BJ (cell line): ENCODE measurements around the gene SACM1L. TPM values are rescaled to one million over a fixed set of nuclear protein-coding genes. Genes with fewer than 3 reads are reported as not detected.
"Not testable (repeated sequence)": the region's sequence is repeated elsewhere in the genome, so short reads cannot be mapped to it uniquely, and the experiment has no call there.

Experiments used
- CTCF ChIA-PET: fragments of 350-600 bp; formaldehyde crosslinking; extraction: SDS; loops from one replicate; lab custom pipeline; 2021; ENCODE audit warnings: antibody characterized with exemption, inconsistent platforms; lab: Yijun Ruan, JAX
- POLR2A ChIA-PET: fragments of 300-600 bp; sonication (Branson Sonifier 250); formaldehyde crosslinking; extraction: SDS; loops from one replicate; lab custom pipeline; 2021; ENCODE audit warnings: antibody characterized with exemption; lab: Charles Lee
- DNase-seq: peaks from one replicate; pipeline ENCODE4 v3.0.0-alpha.2; 2011; ENCODE audit warnings: low read depth
- H3K27me3 ChIP-seq: 2 replicates; pipeline ENCODE4 v1.6.0; 2011; ENCODE audit warnings: low read length; ENCODE audit not compliant: control insufficient read depth, insufficient read depth
- H3K36me3 ChIP-seq: 2 replicates; pipeline ENCODE4 v1.5.1; 2011; ENCODE audit warnings: low read length; ENCODE audit not compliant: control insufficient read depth, insufficient read depth
- H3K4me3 ChIP-seq: 2 replicates; pipeline ENCODE4 v1.5.1; 2011; ENCODE audit warnings: low read depth, mild to moderate bottlenecking, control low read depth, low read length
- polyA plus RNA-seq: library from polyadenylated mRNA; depleted of rRNA; stranded (reverse); fragments of >200 nt; gene quantifications from 2 replicates; pipeline ENCODE4 v1.2.3, GENCODE V29; 2011
- TF ChIP-seq, protein P1 (sequence below): IDR thresholded peaks from 2 replicates; pipeline ENCODE4 v1.5.1; 2011; ENCODE audit warnings: low read depth, mild to moderate bottlenecking, control low read depth, inconsistent platforms, low read length, moderate library complexity; ENCODE audit not compliant: insufficient read depth

The SACM1L gene
- polyA plus RNA-seq, 1 experiment: 10.8 TPM

DNA sequence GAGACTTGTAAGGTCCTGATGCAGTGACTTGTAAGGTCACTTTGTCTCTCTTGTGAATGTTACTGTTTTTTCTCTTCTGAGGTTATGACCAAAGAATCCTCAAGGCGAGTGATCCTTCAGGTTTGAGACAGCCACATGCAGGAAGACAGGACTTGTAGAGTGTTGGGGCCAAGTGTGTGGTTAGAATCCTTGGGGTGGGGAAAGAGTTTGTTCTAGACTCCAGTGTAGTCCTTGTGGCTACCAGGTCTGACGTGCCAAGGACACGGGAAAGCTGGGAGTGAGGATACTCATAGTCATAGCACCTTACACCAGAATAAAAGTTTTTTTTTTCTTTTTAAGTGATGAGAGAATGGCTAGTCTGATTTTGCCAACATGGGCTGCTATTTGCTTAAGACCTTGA, 7.3 kb upstream of the SACM1L start:
- ChIA-PET CTCF (interaction anchor here (0.6 kb wide), 1 partner anchor 36 kb away, joined by 3 read pairs; no protein-coding TSS in a partner anchor), POLR2A (no interaction called here)
- TF ChIP-seq, protein P1, sequence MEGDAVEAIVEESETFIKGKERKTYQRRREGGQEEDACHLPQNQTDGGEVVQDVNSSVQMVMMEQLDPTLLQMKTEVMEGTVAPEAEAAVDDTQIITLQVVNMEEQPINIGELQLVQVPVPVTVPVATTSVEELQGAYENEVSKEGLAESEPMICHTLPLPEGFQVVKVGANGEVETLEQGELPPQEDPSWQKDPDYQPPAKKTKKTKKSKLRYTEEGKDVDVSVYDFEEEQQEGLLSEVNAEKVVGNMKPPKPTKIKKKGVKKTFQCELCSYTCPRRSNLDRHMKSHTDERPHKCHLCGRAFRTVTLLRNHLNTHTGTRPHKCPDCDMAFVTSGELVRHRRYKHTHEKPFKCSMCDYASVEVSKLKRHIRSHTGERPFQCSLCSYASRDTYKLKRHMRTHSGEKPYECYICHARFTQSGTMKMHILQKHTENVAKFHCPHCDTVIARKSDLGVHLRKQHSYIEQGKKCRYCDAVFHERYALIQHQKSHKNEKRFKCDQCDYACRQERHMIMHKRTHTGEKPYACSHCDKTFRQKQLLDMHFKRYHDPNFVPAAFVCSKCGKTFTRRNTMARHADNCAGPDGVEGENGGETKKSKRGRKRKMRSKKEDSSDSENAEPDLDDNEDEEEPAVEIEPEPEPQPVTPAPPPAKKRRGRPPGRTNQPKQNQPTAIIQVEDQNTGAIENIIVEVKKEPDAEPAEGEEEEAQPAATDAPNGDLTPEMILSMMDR: no peak
- DNase-seq: no peak
- no peaks in the 10 kb centered on the region for H3K27me3 ChIP-seq
- H3K36me3 ChIP-seq: peaks cover 5% of the 10 kb centered on the region; the same call in 1 of the 2 replicates
- H3K4me3 ChIP-seq: no peak overlapping the region

DNA sequence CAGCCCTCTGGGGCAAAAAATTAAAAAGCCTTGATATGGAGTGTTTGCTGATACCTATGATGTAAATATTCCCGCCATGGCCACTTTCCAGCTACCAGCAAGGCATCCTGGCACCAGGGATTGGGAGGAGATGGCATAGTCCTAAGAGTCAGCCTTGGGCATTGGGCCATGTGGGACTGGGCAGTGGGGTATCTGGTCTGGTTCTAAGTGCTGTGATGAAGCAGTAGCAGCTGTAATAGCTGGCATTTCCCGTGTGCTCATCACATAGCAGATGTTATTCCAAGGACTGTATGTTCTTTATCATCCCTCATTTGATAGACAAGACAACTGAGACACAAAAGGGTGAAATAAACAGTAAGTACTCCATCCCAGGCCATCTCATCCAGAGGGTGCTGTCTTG, 6.9 kb upstream of the SACM1L start:
- H3K36me3 ChIP-seq: peaks cover 5% of the 10 kb centered on the region; the same call in 1 of the 2 replicates
- no peak for DNase-seq
- TF ChIP-seq, protein P1: no peak
- ChIA-PET CTCF (no interaction called here), POLR2A (no interaction called here)
- H3K4me3 ChIP-seq: no peak overlapping the region
- H3K27me3 ChIP-seq: no peaks in the 10 kb centered on the region

DNA sequence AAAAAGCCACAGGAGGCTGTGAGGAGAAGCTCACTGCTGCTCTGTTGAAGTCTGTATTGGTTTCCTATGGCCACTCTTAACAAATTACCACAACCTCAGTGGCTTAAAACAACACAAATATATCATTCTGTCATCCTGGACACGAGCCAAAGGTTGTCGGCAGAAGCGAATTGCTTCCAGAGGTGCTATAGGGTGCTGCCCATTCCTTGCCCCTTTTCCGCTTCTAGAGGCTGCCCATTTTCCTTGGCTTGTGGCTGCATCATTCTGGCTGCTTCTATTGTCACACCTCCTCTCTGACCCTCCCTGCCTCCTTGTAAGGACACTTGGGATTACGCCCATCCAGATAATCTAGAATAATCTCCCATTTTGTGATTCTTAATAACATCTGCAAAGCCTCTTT, 6.4 kb upstream of the SACM1L start:
- ChIA-PET CTCF (no interaction called here), POLR2A (no interaction called here)
- TF ChIP-seq, protein P1: no peak

DNA sequence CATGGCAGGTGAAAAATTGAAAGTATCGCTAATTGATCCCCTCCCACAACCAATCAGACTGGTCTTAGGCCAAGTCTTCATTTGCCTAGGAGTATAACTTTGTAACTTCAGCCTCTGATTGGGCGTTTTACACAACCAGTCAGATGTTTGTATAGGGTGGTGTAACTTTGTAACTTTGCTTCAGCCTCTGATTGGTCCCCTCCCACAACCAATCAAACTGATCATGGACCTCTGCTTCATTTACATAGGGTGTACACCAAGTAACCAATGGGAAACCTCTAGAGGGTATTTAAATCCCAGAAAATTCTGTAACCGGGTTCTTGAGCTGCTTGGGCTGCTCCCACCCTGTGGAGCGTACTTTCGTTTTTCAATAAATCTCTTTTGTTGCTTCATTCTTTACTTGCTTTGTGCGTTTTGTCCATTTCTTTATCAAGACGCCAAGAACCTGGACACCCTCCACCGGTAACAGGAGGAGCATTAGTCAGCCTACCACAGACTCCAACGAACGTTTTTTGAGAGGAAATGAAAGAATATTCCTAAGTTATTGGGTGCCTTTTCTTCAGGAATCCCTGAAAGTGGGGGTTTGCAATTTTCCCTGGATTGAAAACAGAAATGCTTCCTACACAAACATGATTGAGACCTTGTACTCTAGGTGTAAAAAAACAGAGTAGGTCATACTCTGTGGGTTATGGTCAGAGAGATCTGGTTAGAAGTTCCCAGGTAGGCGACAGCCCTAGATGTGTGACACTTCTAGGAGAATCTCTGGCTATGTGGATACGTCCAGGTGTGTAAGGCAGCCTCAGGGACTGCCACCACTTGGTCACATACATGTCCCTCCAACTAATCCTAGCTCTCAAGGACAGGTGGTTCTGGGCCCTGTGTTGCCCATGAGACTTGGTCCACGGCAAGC, 5.5 kb upstream of the SACM1L start:
- TF ChIP-seq, protein P1: no peak

More for the DNA sequence above, 6.4 kb upstream of the SACM1L start:
- Histone ChIP-seq H3K27me3 (no peaks in the 10 kb centered on the region), H3K4me3 (no peak overlapping the region), H3K36me3 (peaks cover 5% of the 10 kb centered on the region; the same call in 1 of the 2 replicates)
- no peak for DNase-seq

DNA sequence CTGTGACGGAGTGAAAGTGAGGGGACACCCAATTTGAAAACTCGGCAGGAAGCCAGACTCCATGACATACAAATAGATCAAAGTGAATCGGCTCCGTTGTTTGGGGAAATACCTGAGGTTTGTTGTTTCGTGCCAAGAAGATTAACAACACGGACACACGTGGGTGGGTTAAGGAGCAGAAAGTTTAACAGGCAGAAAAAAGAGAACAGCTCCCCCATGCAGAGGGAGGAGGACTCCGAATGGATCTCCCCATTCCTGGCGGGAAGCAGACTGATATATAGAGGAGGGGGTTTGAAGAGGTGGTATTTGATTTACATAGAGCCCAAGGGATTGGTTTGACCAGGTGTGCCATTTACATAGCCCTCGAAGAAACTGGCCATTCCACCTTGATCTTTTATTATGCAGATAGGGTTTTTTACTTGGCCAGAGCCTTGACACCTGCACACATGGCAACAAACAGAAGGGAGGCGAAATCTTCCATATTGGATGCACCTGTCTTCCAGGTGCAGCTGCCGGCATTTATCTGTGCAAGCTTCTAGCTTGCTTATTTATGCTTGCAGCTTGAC, 4.8 kb upstream of the SACM1L start:
- TF ChIP-seq, protein P1: no peak
- no peak for DNase-seq
- Histone ChIP-seq H3K36me3 (no peaks in the 10 kb centered on the region), H3K27me3 (no peaks in the 10 kb centered on the region), H3K4me3 (no peak overlapping the region)
- CTCF ChIA-PET: interaction anchor here (0.8 to 1.2 kb wide), 2 partner anchors 8 to 25 kb away, joined by 3 read pairs; no protein-coding TSS in a partner anchor
- POLR2A ChIA-PET: no interaction called here

More for the DNA sequence above, 5.5 kb upstream of the SACM1L start:
- 0 out of 2 replicates have a peak, but pooled peaks cover under 1% of the 10 kb centered on the region for H3K36me3 ChIP-seq
- H3K27me3 ChIP-seq: no peaks in the 10 kb centered on the region
- DNase-seq: no peak
- ChIA-PET CTCF (interaction anchor here (0.8 kb wide), 1 partner anchor 24 kb away, joined by 3 read pairs; no protein-coding TSS in a partner anchor), POLR2A (no interaction called here)
- H3K4me3 ChIP-seq: no peak overlapping the region

DNA sequence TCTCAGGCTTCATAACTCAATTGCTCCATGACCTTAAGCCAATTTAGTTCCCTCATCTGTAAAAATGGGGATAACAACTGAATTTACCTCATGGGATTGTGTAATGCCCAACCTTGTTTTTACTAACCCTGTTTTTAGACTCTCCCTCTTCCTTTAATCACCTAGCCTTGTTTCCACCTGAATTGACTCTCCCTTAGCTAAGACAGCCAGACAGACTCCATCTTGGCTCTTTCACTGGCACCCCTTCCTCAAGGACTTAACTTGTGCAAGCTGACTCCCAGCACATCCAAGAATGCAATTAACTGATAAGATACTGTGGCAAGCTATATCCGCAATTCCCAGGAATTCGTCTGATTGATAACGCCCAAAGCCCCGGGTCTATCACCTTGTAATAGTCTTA, 3.5 kb upstream of the SACM1L start:
- H3K36me3 ChIP-seq, DNase-seq, CTCF ChIA-PET, H3K27me3 ChIP-seq, H3K4me3 ChIP-seq, POLR2A ChIA-PET: not testable (repeated sequence)
